IMR-90 (cell line): ENCODE results near the gene NPNT. TPM values are rescaled to one million over a fixed set of nuclear protein-coding genes. Genes with fewer than 3 reads are reported as not detected.

Experiments
- ATAC-seq: fragments of 200-7000 bp; cut with Tn5 transposase; 2 replicates; pipeline ENCODE4 v1.9.1; 2020; ENCODE audit warnings: low read depth, mild to moderate bottlenecking, moderate library complexity
- BruUV-seq: library from RNA; stranded (reverse); fragments of 400-500 nt; replicated peaks from 2 replicates; lab custom pipeline; 2021; lab: Mats Ljungman, UMichigan
- CTCF ChIA-PET: fragments of 300-600 bp; formaldehyde crosslinking; extraction: SDS; loops from one replicate; lab custom pipeline; 2021; ENCODE audit warnings: antibody characterized with exemption; lab: Yijun Ruan, JAX
- POLR2A ChIA-PET: fragments of 300-600 bp; sonication (Branson Sonifier 250); formaldehyde crosslinking; loops from one replicate; lab custom pipeline; 2022; ENCODE audit warnings: antibody characterized with exemption; ENCODE audit not compliant: unreplicated experiment; lab: Charles Lee
- DNase-seq: peaks from one replicate; pipeline ENCODE4 v3.0.0; 2013
- H2AFZ ChIP-seq: replicated peaks from 2 replicates; pipeline ENCODE3; 2013; ENCODE audit warnings: low read length, mild to moderate bottlenecking; ENCODE audit not compliant: poor library complexity
- H2AK5ac ChIP-seq: 2 replicates; pipeline ENCODE4 v1.6.1; 2013; ENCODE audit warnings: low read depth, low read length, inconsistent platforms
- H2AK9ac ChIP-seq: replicated peaks from 2 replicates; pipeline ENCODE3; 2013; ENCODE audit warnings: mild to moderate bottlenecking, low read depth, low read length, moderate library complexity; ENCODE audit not compliant: poor library complexity
- H2BK120ac ChIP-seq: 2 replicates; pipeline ENCODE4 v1.6.1; 2013; ENCODE audit warnings: low read depth, low read length, inconsistent platforms
- H2BK15ac ChIP-seq: 3 replicates; pipeline ENCODE4 v1.6.1; 2013; ENCODE audit warnings: low read depth, low read length, inconsistent platforms
- H2BK20ac ChIP-seq: 2 replicates; pipeline ENCODE4 v1.6.1; 2013; ENCODE audit warnings: low read depth, mild to moderate bottlenecking, inconsistent platforms, low read length, moderate library complexity
- H2BK5ac ChIP-seq: 2 replicates; pipeline ENCODE4 v1.6.1; 2013; ENCODE audit warnings: mild to moderate bottlenecking, low read depth, low read length, inconsistent platforms; ENCODE audit not compliant: poor library complexity, severe bottlenecking
- H3K14ac ChIP-seq: replicated peaks from 2 replicates; pipeline ENCODE4 v1.6.1; 2013; ENCODE audit warnings: low read depth, low read length, inconsistent platforms
- H3K18ac ChIP-seq: 2 replicates; pipeline ENCODE4 v1.6.1; 2013; ENCODE audit warnings: low read depth, low read length, control low read depth
- H3K23ac ChIP-seq: 2 replicates; pipeline ENCODE4 v1.6.1; 2013; ENCODE audit warnings: low read depth, low read length, inconsistent platforms
- H3K27ac ChIP-seq: 2 replicates; pipeline ENCODE4 v1.5.1; 2013; ENCODE audit warnings: mild to moderate bottlenecking, control low read depth, low read length; ENCODE audit not compliant: insufficient read depth
- H3K27me3 ChIP-seq: 2 replicates; pipeline ENCODE4 v1.6.1; 2013; ENCODE audit warnings: low read length; ENCODE audit not compliant: control insufficient read depth, insufficient read depth
- H3K36me3 ChIP-seq: 2 replicates; pipeline ENCODE4 v1.6.1; 2013; ENCODE audit warnings: low read length, mixed read lengths; ENCODE audit not compliant: control insufficient read depth, insufficient read depth
- H3K4ac ChIP-seq: 2 replicates; pipeline ENCODE4 v1.6.1; 2013; ENCODE audit warnings: low read depth, low read length, inconsistent platforms
- H3K4me1 ChIP-seq: 2 replicates; pipeline ENCODE4 v1.6.1; 2013; ENCODE audit warnings: low read length, mixed read lengths; ENCODE audit not compliant: control insufficient read depth, insufficient read depth
- H3K4me2 ChIP-seq: 2 replicates; pipeline ENCODE4 v1.6.1; 2013; ENCODE audit warnings: low read depth, mild to moderate bottlenecking, control low read depth, low read length, moderate library complexity
- H3K4me3 ChIP-seq: 2 replicates; pipeline ENCODE4 v1.5.1; 2013; ENCODE audit warnings: low read depth, mild to moderate bottlenecking, control low read depth, low read length, moderate library complexity; ENCODE audit not compliant: insufficient read depth
- H3K56ac ChIP-seq: 2 replicates; pipeline ENCODE4 v1.6.1; 2013; ENCODE audit warnings: low read length, inconsistent platforms; ENCODE audit not compliant: insufficient read depth; ENCODE audit errors: extremely low read depth
- H3K79me1 ChIP-seq, 2 experiments: 2 replicates each; pipeline ENCODE4 v1.6.1; 2013; ENCODE audit warnings: low read length in 2 of 2, inconsistent platforms in 1 of 2, low read depth in 1 of 2
- H3K9ac ChIP-seq: 2 replicates; pipeline ENCODE4 v1.6.1; 2013; ENCODE audit warnings: low read depth, low read length, control low read depth
- H3K9me1 ChIP-seq: 2 replicates; pipeline ENCODE4 v1.6.1; 2013; ENCODE audit warnings: low read length, inconsistent platforms; ENCODE audit not compliant: insufficient read depth
- H3K9me3 ChIP-seq: 2 replicates; pipeline ENCODE4 v1.6.1; 2013; ENCODE audit warnings: low read length; ENCODE audit not compliant: control insufficient read depth, insufficient read depth
- H4K20me1 ChIP-seq: 2 replicates; pipeline ENCODE4 v1.6.1; 2013; ENCODE audit warnings: low read length, inconsistent platforms; ENCODE audit not compliant: insufficient read depth
- H4K5ac ChIP-seq: 2 replicates; pipeline ENCODE4 v1.6.1; 2013; ENCODE audit warnings: mild to moderate bottlenecking, low read depth, low read length, control low read depth
- H4K8ac ChIP-seq, 2 experiments: 2 replicates each; pipeline ENCODE4 v1.6.1; 2013; ENCODE audit warnings: low read depth in 2 of 2, low read length in 2 of 2, control low read depth in 1 of 2, inconsistent platforms in 1 of 2
- H4K91ac ChIP-seq: 2 replicates; pipeline ENCODE4 v1.6.1; 2013; ENCODE audit warnings: low read depth, low read length, inconsistent platforms; ENCODE audit not compliant: insufficient read depth
- BHLHE40 ChIP-seq: fragments of 150-350 bp; IDR thresholded peaks from 2 replicates; pipeline ENCODE4 v1.6.1; 2016; ENCODE audit warnings: mild to moderate bottlenecking, low read depth, low read length
- CEBPB ChIP-seq: IDR thresholded peaks from 2 replicates; pipeline ENCODE4 v1.6.1; 2012; ENCODE audit warnings: low read depth, low read length, improper control_type of control experiment
- CTCF ChIP-seq: conservative IDR thresholded peaks from 2 replicates; pipeline ENCODE4 v1.5.1; 2012; ENCODE audit warnings: mild to moderate bottlenecking, low read depth, low read length, improper control_type of control experiment
- ELK1 ChIP-seq: fragments of 150-350 bp; IDR thresholded peaks from 2 replicates; pipeline ENCODE4 v1.6.1; 2016; ENCODE audit warnings: low read depth, mild to moderate bottlenecking, low read length, moderate library complexity, borderline replicate concordance
- FOS ChIP-seq: fragments of 150-350 bp; IDR thresholded peaks from 2 replicates; pipeline ENCODE4 v1.6.1; 2016; ENCODE audit warnings: low read depth, low read length
- MAFK ChIP-seq: IDR thresholded peaks from 2 replicates; pipeline ENCODE4 v1.6.1; 2012; ENCODE audit warnings: low read depth, low read length, improper control_type of control experiment
- MAZ ChIP-seq: IDR thresholded peaks from 2 replicates; pipeline ENCODE4 v1.6.1; 2012; ENCODE audit warnings: low read depth, mild to moderate bottlenecking, low read length, improper control_type of control experiment, moderate library complexity, borderline replicate concordance
- MXI1 ChIP-seq: IDR thresholded peaks from 2 replicates; pipeline ENCODE4 v1.6.1; 2012; ENCODE audit warnings: low read depth, mild to moderate bottlenecking, low read length, moderate library complexity, borderline replicate concordance
- NFE2L2 ChIP-seq: fragments of 150-350 bp; IDR thresholded peaks from 2 replicates; pipeline ENCODE4 v1.6.1; 2016; ENCODE audit warnings: low read depth, mild to moderate bottlenecking, low read length
- POLR2A ChIP-seq: IDR thresholded peaks from 2 replicates; pipeline ENCODE4 v1.6.1; 2012; ENCODE audit warnings: mild to moderate bottlenecking, low read depth, low read length
- RAD21 ChIP-seq: IDR thresholded peaks from 2 replicates; pipeline ENCODE4 v1.6.1; 2012; ENCODE audit warnings: low read length, improper control_type of control experiment
- RCOR1 ChIP-seq: IDR thresholded peaks from 2 replicates; pipeline ENCODE4 v1.6.1; 2012; ENCODE audit warnings: mild to moderate bottlenecking, low read length, improper control_type of control experiment; ENCODE audit not compliant: insufficient replicate concordance
- SMC3 ChIP-seq: fragments of 150-350 bp; IDR thresholded peaks from 2 replicates; pipeline ENCODE4 v1.6.1; 2016; ENCODE audit warnings: low read depth, mild to moderate bottlenecking, antibody characterized with exemption, low read length, moderate library complexity
- USF2 ChIP-seq: fragments of 150-350 bp; IDR thresholded peaks from 2 replicates; pipeline ENCODE4 v1.6.1; 2017; ENCODE audit warnings: mild to moderate bottlenecking, antibody characterized with exemption, low read length, low read depth
- WGBS, 2 experiments: methylation state at CpG; one replicate each; pipeline versions ENCODE4 v1.1.5 to v1.1.7; 2013; ENCODE audit warnings: missing lambda C conversion rate in 2 of 2; ENCODE audit not compliant: insufficient read length in 1 of 2; ENCODE audit errors: extremely low coverage in 2 of 2; 5-methylcytosine and 5-hydroxymethylcytosine counted together
- dilution Hi-C: fragments of 300-500 bp; cut with HindIII; formaldehyde crosslinking; loops from one replicate; pipeline ENCODE4 v1.14.3; 2018; ENCODE audit warnings: low sequenced_read_pairs; ENCODE audit not compliant: unreplicated experiment
- in situ Hi-C: fragments of 300-500 bp; cut with MboI; formaldehyde crosslinking; loops from 3 replicates; pipeline ENCODE4 v1.14.3; 2019; ENCODE audit warnings: low sequenced_read_pairs, inconsistent platforms, mixed read lengths
- intact Hi-C: fragments of 100-400 bp; cut with micrococcal nuclease; formaldehyde crosslinking; loops from 2 replicates; pipeline ENCODE4 v1.10.0; 2022
- polyA plus RNA-seq, 3 experiments: library from polyadenylated mRNA; depleted of rRNA; stranded (reverse); fragments of >200 nt; gene quantifications; 2 replicates each; pipeline ENCODE4 v1.2.3, GENCODE V29; 2012; ENCODE audit warnings: low replicate concordance in 1 of 3
- total RNA-seq: library from RNA; depleted of rRNA; stranded (reverse); fragments of >200 nt; gene quantifications from 2 replicates; pipeline ENCODE4 v1.2.3, GENCODE V29; 2012

The NPNT gene
- total and polyA plus RNA-seq, 2 of the 4 experiments (the other 2 are of a cell fraction): not detected

GRCh38 chr4:105963461-105964400, 68.5 kb downstream of the NPNT start:
- BruUV-seq: no TSS peak
- dilution Hi-C loops: no loop called here

More at GRCh38 chr4:105963461-105964400, 68.5 kb downstream of the NPNT start:
- in situ Hi-C loops (no loop called here), intact Hi-C loops (no loop called here)
- H3K14ac ChIP-seq: no peak overlapping the region
- peaks cover 4% of the 10 kb centered on the region for H3K27me3 ChIP-seq
- H4K8ac ChIP-seq: no peak overlapping the region
- TF ChIP-seq ELK1 (no peak), MAFK (no peak), USF2 (no peak), CEBPB (no peak), SMC3 (no peak), FOS (no peak), MXI1 (no peak), CTCF (no peak), POLR2A (no peak), NFE2L2 (no peak), BHLHE40 (no peak), MAZ (no peak), RCOR1 (no peak), RAD21 (no peak)
- H2AK9ac ChIP-seq: no peak overlapping the region
- H2BK5ac ChIP-seq: no peak overlapping the region
- CTCF ChIA-PET: no interaction called here
- H3K36me3 ChIP-seq: no peaks in the 10 kb centered on the region
- H2BK20ac ChIP-seq: no peak overlapping the region
- no peak overlapping the region for H4K91ac ChIP-seq
- no peak overlapping the region for H3K4me2 ChIP-seq
- H3K18ac ChIP-seq: no peak overlapping the region
- DNase-seq (no peak), ATAC-seq (no peak)
- no peaks in the 10 kb centered on the region for H4K20me1 ChIP-seq
- no peak overlapping the region for H2AK5ac ChIP-seq
- H3K9ac ChIP-seq: no peak overlapping the region
- H3K4me1 ChIP-seq: peaks cover 2% of the 10 kb centered on the region; the same call in 1 of the 2 replicates
- 100% methylated on average over 1 of the region's 3 CpGs; no CpG with 5 or more reads in 1 of the 2 experiments for WGBS, 2 experiments
- H3K9me3 ChIP-seq: no peaks in the 10 kb centered on the region
- H3K4ac ChIP-seq: no peak overlapping the region
- H2AFZ ChIP-seq: no peak overlapping the region
- H3K9me1 ChIP-seq: no peaks in the 10 kb centered on the region
- no peaks in the 10 kb centered on the region for H3K79me1 ChIP-seq
- H2BK120ac ChIP-seq: no peak overlapping the region
- no peak overlapping the region for H3K56ac ChIP-seq
- no peak overlapping the region for H3K4me3 ChIP-seq
- POLR2A ChIA-PET: no interaction called here
- no peak overlapping the region for H3K27ac ChIP-seq
- no peak overlapping the region for H3K23ac ChIP-seq
- no peak overlapping the region for H2BK15ac ChIP-seq
- H4K5ac ChIP-seq: no peak overlapping the region
